HG03575 (cell line): ENCODE results near the gene MRPS2.
"Not testable (repeated sequence)": the region's sequence is repeated elsewhere in the genome, so short reads cannot be mapped to it uniquely, and the experiment has no call there.

ENCODE experiments used
- ATAC-seq: cut with Tn5 transposase; IDR thresholded peaks from one replicate; pipeline ENCODE4 v1.9.1; 2021; ENCODE audit not compliant: unreplicated experiment, insufficient number of reproducible peaks, low FRiP score; ENCODE audit errors: extremely low read depth

Gene MRPS2

GRCh38 chr9:135509458-135509857, 9.0 kb downstream of the MRPS2 start:
- ATAC-seq, result no peak

- no peak for ATAC-seq
These were observed 11.7 kb downstream of the MRPS2 start for GRCh38 chr9:135512241-135512603.

GRCh38 chr9:135512904-135513303, 12.4 kb downstream of the MRPS2 start:
- no peak for ATAC-seq

GRCh38 chr9:135513351-135513846, 12.9 kb downstream of the MRPS2 start:
- ATAC-seq, result no peak

- not testable (repeated sequence) for ATAC-seq
These were observed 13.4 kb downstream of the MRPS2 start for GRCh38 chr9:135513906-135514305.

GRCh38 chr9:135514342-135515082, 14.0 kb downstream of the MRPS2 start:
- no peak for ATAC-seq

- ATAC-seq, result no peak
These were observed 14.8 kb downstream of the MRPS2 start for GRCh38 chr9:135515083-135515951.

GRCh38 chr9:135516132-135516860, 15.8 kb downstream of the MRPS2 start:
- ATAC-seq, result no peak

- ATAC-seq, result no peak
These were observed 16.9 kb downstream of the MRPS2 start for GRCh38 chr9:135517407-135517822.

- ATAC-seq, result no peak
These were observed 18.9 kb downstream of the MRPS2 start for GRCh38 chr9:135519179-135519971.

- ATAC-seq, result no peak
These were observed 20.6 kb downstream of the MRPS2 start, which contains the start of gene LCN1 for GRCh38 chr9:135520916-135521607. TSS of gene LCN1 (plus strand) at chr9:135521440. CDS start at chr9:135521498, 58 bp downstream.

GRCh38 chr9:135521608-135522095, 21.2 kb downstream of the MRPS2 start:
- no peak for ATAC-seq

- no peak for ATAC-seq
These were observed 21.8 kb downstream of the MRPS2 start for GRCh38 chr9:135522137-135522877.

- ATAC-seq, result no peak
These were observed 22.4 kb downstream of the MRPS2 start for GRCh38 chr9:135522931-135523330.

- no peak for ATAC-seq
These were observed 23.1 kb downstream of the MRPS2 start for GRCh38 chr9:135523521-135524129.

- ATAC-seq, result no peak
These were observed 23.8 kb downstream of the MRPS2 start for GRCh38 chr9:135524130-135524861.
